Brain microvascular endothelial cell (primary cell): Measurements from ENCODE around the gene KLHL29.

Experiments
- DNase-seq: peaks from one replicate; pipeline ENCODE4 v3.0.0-alpha.2; 2020
- H3K27ac ChIP-seq: fragments of 250-450 bp; sonication (Bioruptor Pico); 2 replicates; pipeline ENCODE4 v1.5.1; 2020; ENCODE audit warnings: mild to moderate bottlenecking, moderate library complexity
- H3K27me3 ChIP-seq: fragments of 250-450 bp; sonication (Bioruptor Pico); replicated peaks from 2 replicates; pipeline ENCODE4 v1.5.1; 2020; ENCODE audit warnings: mild to moderate bottlenecking
- H3K36me3 ChIP-seq: fragments of 250-450 bp; sonication (Bioruptor Pico); replicated peaks from 2 replicates; pipeline ENCODE4 v1.5.1; 2020; ENCODE audit warnings: mild to moderate bottlenecking
- H3K4me3 ChIP-seq: 2 replicates; pipeline ENCODE4 v1.5.1; 2011; ENCODE audit warnings: low read depth, mild to moderate bottlenecking, control low read depth, low read length, moderate library complexity
- CTCF ChIP-seq: IDR thresholded peaks from 2 replicates; pipeline ENCODE4 v1.5.1; 2011; ENCODE audit warnings: low read depth, mild to moderate bottlenecking, moderate library complexity, low read length, control low read depth, inconsistent platforms; ENCODE audit errors: missing control alignments
- in situ Hi-C: cut with HindIII; loops from 2 replicates; pipeline ENCODE4 v1.10.0; 2017; ENCODE audit warnings: low sequenced_read_pairs, low pct_ligation_motif_present

Gene KLHL29

GRCh38 chr2:23673082-23673481 lies 288.1 kb downstream of the KLHL29 start:
- no peak overlapping the region for H3K27ac ChIP-seq
- no peak for TF ChIP-seq CTCF
- in situ Hi-C loops = no loop called here
- H3K27me3 ChIP-seq = no peaks in the 10 kb centered on the region
- H3K36me3 ChIP-seq = no peaks in the 10 kb centered on the region
- DNase-seq = no peak
- no peak overlapping the region for H3K4me3 ChIP-seq

DNA sequence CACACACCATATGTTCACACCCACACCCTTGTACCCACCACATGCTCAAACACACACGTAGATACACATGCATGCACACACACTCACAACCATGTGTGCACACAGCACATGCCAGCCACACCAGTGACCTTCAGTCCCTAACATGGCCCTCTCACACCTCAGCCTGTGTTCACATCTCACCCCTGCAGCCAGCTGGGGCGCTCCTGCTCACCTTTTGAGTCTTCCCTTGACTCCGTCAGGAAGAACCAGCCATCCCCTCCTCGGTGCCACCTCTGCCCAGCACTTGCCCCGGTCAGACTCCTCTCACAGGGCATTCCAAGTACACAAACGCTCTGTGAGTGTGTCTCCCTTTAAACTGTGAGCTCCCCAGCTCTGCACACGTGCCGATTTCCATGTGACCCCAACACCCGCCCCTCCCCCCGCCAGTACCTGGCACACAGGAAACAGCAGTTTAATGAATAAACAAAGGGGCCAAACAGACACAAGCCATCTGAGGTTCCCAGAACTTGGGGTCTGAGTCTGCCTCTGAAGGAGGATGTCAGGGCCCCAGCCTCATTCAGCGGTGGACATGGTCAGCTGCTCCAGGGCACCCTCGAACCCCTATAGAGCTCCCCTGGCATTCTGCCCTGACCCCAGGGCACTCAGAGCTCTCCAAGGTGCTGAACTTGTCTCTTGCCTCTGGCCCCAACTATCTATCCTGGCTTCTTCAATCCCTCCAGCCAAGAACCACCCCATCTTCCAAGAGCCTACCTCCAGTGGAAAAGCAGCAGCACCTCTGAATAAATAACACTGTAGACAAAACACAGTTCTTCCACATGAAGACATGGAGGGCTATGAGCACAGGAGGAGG lies 289.1 kb downstream of the KLHL29 start:
- in situ Hi-C loops = no loop called here
- DNase-seq = no peak

GRCh38 chr2:23675506-23675905 lies 290.5 kb downstream of the KLHL29 start:
- TF ChIP-seq CTCF = no peak
- DNase-seq = no peak
- H3K36me3 ChIP-seq = no peaks in the 10 kb centered on the region
- no peaks in the 10 kb centered on the region for H3K27me3 ChIP-seq
- H3K4me3 ChIP-seq = no peak overlapping the region
- in situ Hi-C loops = no loop called here
- H3K27ac ChIP-seq = no peak overlapping the region

More for the DNA sequence above, 289.1 kb downstream of the KLHL29 start:
- Histone ChIP-seq H3K4me3 (no peak overlapping the region), H3K27me3 (no peaks in the 10 kb centered on the region), H3K36me3 (no peaks in the 10 kb centered on the region), H3K27ac (no peak overlapping the region)
- no peak for TF ChIP-seq CTCF

DNA sequence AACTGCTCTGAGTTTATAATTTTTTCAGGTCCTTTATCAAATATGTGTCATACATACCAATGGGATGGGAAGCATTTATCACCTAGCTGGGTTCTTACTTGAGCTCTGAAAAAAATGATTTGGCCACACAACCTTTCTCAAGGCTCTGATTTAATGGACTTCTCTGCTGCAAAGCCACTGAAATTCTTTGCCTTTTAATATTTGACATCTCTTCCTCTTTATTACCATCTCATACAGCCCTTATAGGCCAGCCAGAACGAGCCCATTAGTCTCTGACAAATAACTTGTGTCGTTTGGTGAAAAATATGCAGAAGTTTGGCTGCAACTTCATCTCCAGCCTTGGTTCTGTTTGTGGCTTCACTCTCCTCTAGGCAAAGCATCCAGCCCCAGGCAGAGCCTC lies 292.9 kb downstream of the KLHL29 start:
- Histone ChIP-seq H3K27ac (no peak overlapping the region), H3K4me3 (no peak overlapping the region), H3K27me3 (no peaks in the 10 kb centered on the region), H3K36me3 (no peaks in the 10 kb centered on the region)
- in situ Hi-C loops = no loop called here
- no peak for DNase-seq
- no peak for TF ChIP-seq CTCF

GRCh38 chr2:23679044-23679443 lies 294.1 kb downstream of the KLHL29 start:
- Histone ChIP-seq H3K4me3 (no peak overlapping the region), H3K36me3 (no peaks in the 10 kb centered on the region), H3K27ac (no peak overlapping the region), H3K27me3 (no peaks in the 10 kb centered on the region)
- no peak for TF ChIP-seq CTCF
- DNase-seq = no peak
- in situ Hi-C loops = no loop called here

DNA sequence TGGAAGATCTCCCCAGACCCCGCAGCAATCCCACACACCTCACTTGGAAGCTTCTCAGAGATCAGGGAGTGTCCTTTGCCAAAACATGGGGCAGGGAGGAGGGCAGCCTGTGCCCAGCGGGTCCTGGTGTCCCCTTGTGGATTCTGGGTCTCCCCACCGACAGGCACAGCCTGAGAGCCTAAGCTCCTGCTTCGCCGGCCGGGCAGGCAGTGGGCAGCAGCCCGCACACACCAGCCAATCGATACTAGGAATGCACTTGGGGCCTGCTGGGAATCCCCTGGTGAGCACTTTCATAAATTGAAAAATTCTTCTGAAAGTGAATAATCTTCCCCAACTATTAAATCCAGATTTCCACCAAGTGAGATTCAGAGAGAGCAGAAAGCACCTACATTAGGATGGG lies 296.0 kb downstream of the KLHL29 start:
- no peak overlapping the region for H3K27ac ChIP-seq
- H3K36me3 ChIP-seq = no peaks in the 10 kb centered on the region
- no peak for DNase-seq
- no peaks in the 10 kb centered on the region for H3K27me3 ChIP-seq
- H3K4me3 ChIP-seq = no peak overlapping the region
- TF ChIP-seq CTCF = no peak
- in situ Hi-C loops = no loop called here
